CD14-positive monocyte (primary cell): Measurements from ENCODE around the gene JOSD2. TPM values are rescaled to one million over a fixed set of nuclear protein-coding genes. Genes with fewer than 3 reads are reported as not detected.

Source experiments
- DNase-seq, 3 donors: peaks; one replicate each; pipeline ENCODE4 v3.0.0-alpha.2; 2011 to 2022
- H2AFZ ChIP-seq: 2 replicates; pipeline ENCODE4 v1.6.0; 2012; ENCODE audit warnings: mild to moderate bottlenecking, low read depth, low read length, inconsistent platforms; ENCODE audit not compliant: insufficient read depth, poor library complexity, severe bottlenecking
- H3K27ac ChIP-seq, 2 donors: 1 replicate in 1 of 2; 2 replicates in 1 of 2; pipeline ENCODE4 v1.5.1; 2012 to 2013; ENCODE audit warnings: low read length in 2 of 2, control low read depth in 1 of 2, inconsistent platforms in 1 of 2, low read depth in 1 of 2, mild to moderate bottlenecking in 1 of 2
- H3K27me3 ChIP-seq, 2 donors: one replicate each; pipeline versions ENCODE4 v1.6.0 to v1.6.1; 2011 to 2013; ENCODE audit warnings: low read length in 2 of 2; ENCODE audit not compliant: control insufficient read depth in 2 of 2, insufficient read depth in 2 of 2
- H3K36me3 ChIP-seq, 2 donors: replicated peaks in 1 of 2; 1 replicate in 1 of 2; 2 replicates in 1 of 2; pipeline versions ENCODE4 v1.5.1 to v1.6.1; 2012 to 2013; ENCODE audit warnings: low read length in 2 of 2, control low read depth in 1 of 2, inconsistent platforms in 1 of 2, mild to moderate bottlenecking in 1 of 2; ENCODE audit not compliant: insufficient read depth in 2 of 2, control insufficient read depth in 1 of 2
- H3K4me1 ChIP-seq, 2 donors: 1 replicate in 1 of 2; 2 replicates in 1 of 2; pipeline versions ENCODE4 v1.5.1 to v1.6.1; 2012 to 2013; ENCODE audit warnings: low read length in 2 of 2, control low read depth in 1 of 2, inconsistent platforms in 1 of 2, mild to moderate bottlenecking in 1 of 2, moderate library complexity in 1 of 2; ENCODE audit not compliant: insufficient read depth in 2 of 2, control insufficient read depth in 1 of 2
- H3K4me2 ChIP-seq: replicated peaks from 2 replicates; pipeline ENCODE3; 2012; ENCODE audit warnings: low read length, moderate library complexity, mild to moderate bottlenecking; ENCODE audit not compliant: poor library complexity, severe bottlenecking; ENCODE audit errors: extremely low read depth
- H3K4me3 ChIP-seq, 3 experiments: fragments of 200-600 bp in 1 of 3; sonication (generic) in 1 of 3; replicated peaks in 1 of 3; 1 replicate in 2 of 3; 2 replicates in 1 of 3; pipeline ENCODE4 v1.5.1; 2011 to 2013; ENCODE audit warnings: low read length in 3 of 3, mild to moderate bottlenecking in 3 of 3, control low read depth in 2 of 3, low read depth in 2 of 3, inconsistent platforms in 1 of 3, moderate library complexity in 1 of 3
- H3K79me2 ChIP-seq: 2 replicates; pipeline ENCODE4 v1.6.0; 2012; ENCODE audit warnings: mild to moderate bottlenecking, control low read depth, inconsistent platforms, low read length, moderate library complexity; ENCODE audit not compliant: insufficient read depth
- H3K9ac ChIP-seq: 2 replicates; pipeline ENCODE4 v1.6.0; 2017; ENCODE audit warnings: low read length, mild to moderate bottlenecking; ENCODE audit not compliant: insufficient read depth, poor library complexity, severe bottlenecking
- H3K9me3 ChIP-seq, 2 donors: replicated peaks in 1 of 2; 1 replicate in 1 of 2; 2 replicates in 1 of 2; pipeline versions ENCODE4 v1.5.1 to v1.6.1; 2012 to 2013; ENCODE audit warnings: low read length in 2 of 2, control low read depth in 1 of 2; ENCODE audit not compliant: control insufficient read depth in 1 of 2, insufficient read depth in 1 of 2
- H4K20me1 ChIP-seq: 2 replicates; pipeline ENCODE4 v1.6.0; 2012; ENCODE audit warnings: mild to moderate bottlenecking, low read length, control low read depth, moderate library complexity; ENCODE audit not compliant: insufficient read depth
- H3K27ac Mint-ChIP-seq, 7 donors: one replicate each; pipeline ENCODE4 v1.8.0; 2020; ENCODE audit warnings: mild to moderate bottlenecking in 7 of 7, mixed read lengths in 7 of 7, moderate library complexity in 6 of 7, inconsistent platforms in 2 of 7
- H3K27me3 Mint-ChIP-seq, 3 donors: one replicate each; pipeline ENCODE4 v1.8.0; 2021 to 2022; ENCODE audit warnings: low read depth in 3 of 3, mild to moderate bottlenecking in 3 of 3, mixed read lengths in 3 of 3, moderate library complexity in 3 of 3, inconsistent platforms in 1 of 3
- H3K36me3 Mint-ChIP-seq, 2 donors: one replicate each; pipeline ENCODE4 v1.8.0; 2020; ENCODE audit warnings: mixed read lengths in 2 of 2, inconsistent platforms in 1 of 2, mild to moderate bottlenecking in 1 of 2
- H3K4me1 Mint-ChIP-seq: one replicate; pipeline ENCODE4 v1.8.0; 2020; ENCODE audit warnings: mild to moderate bottlenecking, mixed read lengths
- H3K4me3 Mint-ChIP-seq, 2 donors: one replicate each; pipeline ENCODE4 v1.8.0; 2020; ENCODE audit warnings: mild to moderate bottlenecking in 2 of 2, mixed read lengths in 2 of 2, moderate library complexity in 1 of 2
- H3K9me3 Mint-ChIP-seq, 7 donors: one replicate each; pipeline ENCODE4 v1.8.0; 2020 to 2022; ENCODE audit warnings: mixed read lengths in 7 of 7, mild to moderate bottlenecking in 6 of 7, moderate library complexity in 6 of 7, inconsistent platforms in 2 of 7
- WGBS: methylation state at CpG from one replicate; pipeline ENCODE4 v1.1.5; 2013; ENCODE audit warnings: missing lambda C conversion rate; ENCODE audit not compliant: insufficient coverage; 5-methylcytosine and 5-hydroxymethylcytosine counted together
- intact Hi-C, 2 donors: fragments of 100-400 bp; cut with micrococcal nuclease; formaldehyde crosslinking; loops; one replicate each; pipeline versions ENCODE4 v1.15.0 to v1.15.1; 2023
- polyA plus RNA-seq, 3 donors: library from polyadenylated mRNA; depleted of rRNA in 1 of 3; unstranded in 2 of 3; stranded (reverse) in 1 of 3; fragments of 300-500 nt in 2 of 3; fragments of >200 nt in 1 of 3; fragmentation: Illumina TruSeq in 2 of 3; gene quantifications; 1 replicate in 2 of 3; 2 replicates in 1 of 3; pipeline ENCODE4 v1.2.3, GENCODE V29; 2012 to 2021
- TF ChIP-seq, protein P1 (sequence below): fragments of 200-600 bp; IDR thresholded peaks from one replicate; pipeline ENCODE4 v1.8.0; 2022; ENCODE audit warnings: antibody characterized with exemption, mild to moderate bottlenecking

JOSD2 gene
- polyA plus RNA-seq, 3 donors = 33.0 to 43.0 (median 37.2) TPM

DNA sequence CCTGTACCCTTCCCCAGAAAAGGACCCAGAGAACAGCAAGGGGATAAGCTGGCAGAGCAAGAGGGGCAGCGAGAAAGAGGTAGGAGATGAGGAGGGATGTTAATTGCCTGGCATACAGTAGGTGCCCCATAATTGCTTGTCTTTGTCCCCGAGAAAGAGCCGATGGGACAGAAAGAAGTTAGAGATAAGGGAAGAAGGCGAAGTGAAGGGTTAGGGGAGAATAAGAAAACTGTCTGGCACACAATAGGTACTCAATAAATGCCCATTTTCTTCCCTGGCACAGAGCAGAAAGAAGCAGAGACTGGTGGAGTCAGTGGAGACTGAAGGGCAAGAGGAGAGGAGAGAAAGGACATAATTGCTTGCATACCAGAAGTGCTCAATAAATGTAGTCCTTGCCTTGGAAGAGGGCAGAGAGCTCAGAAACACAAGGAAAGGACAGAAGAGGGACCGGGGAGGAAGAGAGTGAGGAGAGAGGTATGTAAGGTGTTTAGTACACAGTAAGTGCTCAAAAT lies 15.9 kb downstream of the JOSD2 start:
- 100% methylated on average over 1 of the region's 5 CpGs for WGBS
- Mint-ChIP-seq H3K9me3 (peaks cover 3 to 10% (median 6%) of the 10 kb centered on the region in 7 donors), H3K27ac (peak overlapping the region in 1 of 7 donors; percentile 38), H3K36me3 (peaks cover 0 to 7% of the 10 kb centered on the region in 2 donors), H3K27me3 (peaks cover 3 to 11% (median 4%) of the 10 kb centered on the region in 3 donors), H3K4me1 (peaks cover 25% of the 10 kb centered on the region), H3K4me3 (no peak overlapping the region)
- Histone ChIP-seq H3K79me2 (no peaks in the 10 kb centered on the region), H3K4me2 (no peak overlapping the region), H3K9me3 (peaks cover 0 to 6% of the 10 kb centered on the region in 2 donors), H3K27ac (no peak overlapping the region), H4K20me1 (no peaks in the 10 kb centered on the region), H3K4me1 (peaks cover 24 to 28% of the 10 kb centered on the region in 2 donors), H3K36me3 (no peaks in the 10 kb centered on the region), H3K9ac (no peak overlapping the region), H3K4me3 (no peak overlapping the region), H2AFZ (no peak overlapping the region), H3K27me3 (no peaks in the 10 kb centered on the region)
- no peak for DNase-seq
- TF ChIP-seq, protein P1, sequence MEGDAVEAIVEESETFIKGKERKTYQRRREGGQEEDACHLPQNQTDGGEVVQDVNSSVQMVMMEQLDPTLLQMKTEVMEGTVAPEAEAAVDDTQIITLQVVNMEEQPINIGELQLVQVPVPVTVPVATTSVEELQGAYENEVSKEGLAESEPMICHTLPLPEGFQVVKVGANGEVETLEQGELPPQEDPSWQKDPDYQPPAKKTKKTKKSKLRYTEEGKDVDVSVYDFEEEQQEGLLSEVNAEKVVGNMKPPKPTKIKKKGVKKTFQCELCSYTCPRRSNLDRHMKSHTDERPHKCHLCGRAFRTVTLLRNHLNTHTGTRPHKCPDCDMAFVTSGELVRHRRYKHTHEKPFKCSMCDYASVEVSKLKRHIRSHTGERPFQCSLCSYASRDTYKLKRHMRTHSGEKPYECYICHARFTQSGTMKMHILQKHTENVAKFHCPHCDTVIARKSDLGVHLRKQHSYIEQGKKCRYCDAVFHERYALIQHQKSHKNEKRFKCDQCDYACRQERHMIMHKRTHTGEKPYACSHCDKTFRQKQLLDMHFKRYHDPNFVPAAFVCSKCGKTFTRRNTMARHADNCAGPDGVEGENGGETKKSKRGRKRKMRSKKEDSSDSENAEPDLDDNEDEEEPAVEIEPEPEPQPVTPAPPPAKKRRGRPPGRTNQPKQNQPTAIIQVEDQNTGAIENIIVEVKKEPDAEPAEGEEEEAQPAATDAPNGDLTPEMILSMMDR = no peak
- intact Hi-C loops = no loop called here

DNA sequence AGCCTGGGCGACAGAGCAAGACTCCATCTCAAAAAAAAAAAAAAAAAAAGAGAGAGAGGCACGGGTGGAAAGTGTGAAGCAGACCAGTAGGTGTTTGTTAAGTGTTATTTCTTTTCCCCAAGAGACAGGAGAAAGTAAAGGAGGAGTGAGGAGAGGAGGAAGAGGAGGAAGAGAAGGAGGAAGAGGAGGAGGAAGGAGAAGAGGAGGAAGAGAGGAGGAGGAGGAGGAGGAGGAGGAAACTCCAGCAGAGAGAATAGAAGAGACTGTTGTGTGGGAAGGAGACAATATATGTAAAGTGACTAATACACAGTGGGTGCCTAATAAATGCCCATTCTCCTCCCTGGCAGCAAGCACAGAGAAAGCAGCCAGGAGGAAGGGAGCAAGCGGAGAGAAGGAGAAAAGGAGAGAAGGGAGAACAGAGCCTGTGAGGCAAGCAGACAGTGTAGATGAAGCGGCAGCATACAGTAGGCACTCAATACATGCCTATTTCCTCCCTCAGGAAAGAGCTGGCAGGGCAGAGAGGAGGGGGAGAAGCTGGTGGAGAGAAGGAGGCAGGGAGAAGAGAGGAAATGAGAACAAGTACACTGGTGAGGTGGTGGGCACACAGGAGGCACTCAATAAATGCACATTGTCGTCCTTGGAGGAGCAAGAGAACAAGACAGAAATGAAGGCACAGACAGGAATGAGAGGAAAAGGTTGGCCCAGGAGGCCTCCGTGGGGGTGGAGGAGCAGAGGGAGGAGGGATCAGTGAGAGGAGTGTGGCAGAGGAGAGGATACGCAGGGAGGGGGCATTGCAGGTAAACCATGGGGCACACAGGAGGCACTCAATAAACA lies 16.6 kb downstream of the JOSD2 start:
- H3K36me3 ChIP-seq = no peaks in the 10 kb centered on the region
- no peak overlapping the region for H3K4me3 ChIP-seq
- no peaks in the 10 kb centered on the region for H3K79me2 ChIP-seq
- no peak overlapping the region for H3K4me2 ChIP-seq
- H3K9ac ChIP-seq = no peak overlapping the region
- H3K9me3 ChIP-seq = peaks cover 0 to 6% of the 10 kb centered on the region in 2 donors
- no peak overlapping the region for H3K27ac ChIP-seq
- no peaks in the 10 kb centered on the region for H3K27me3 ChIP-seq
- peaks cover 4 to 12% (median 5%) of the 10 kb centered on the region in 3 donors for H3K27me3 Mint-ChIP-seq
- intact Hi-C loops = no loop called here
- peak overlapping the region in 2 of 7 donors; percentile 7 to 26 for H3K27ac Mint-ChIP-seq
- peaks cover 32% of the 10 kb centered on the region for H3K4me1 Mint-ChIP-seq
- H2AFZ ChIP-seq = no peak overlapping the region
- peaks cover 0 to 7% of the 10 kb centered on the region in 2 donors for H3K36me3 Mint-ChIP-seq
- WGBS = 50% methylated on average over 1 of the region's 7 CpGs
- DNase-seq = no peak
- TF ChIP-seq, protein P1 = no peak
- no peaks in the 10 kb centered on the region for H4K20me1 ChIP-seq
- peaks cover 3 to 13% (median 7%) of the 10 kb centered on the region in 7 donors for H3K9me3 Mint-ChIP-seq
- peaks cover 30 to 34% of the 10 kb centered on the region in 2 donors for H3K4me1 ChIP-seq
- H3K4me3 Mint-ChIP-seq = peak overlapping the region in 1 of 2 donors; percentile 54
